HG03558 (cell line): ENCODE results near the gene CASP8AP2.
"Not testable (repeated sequence)": the region's sequence is repeated elsewhere in the genome, so short reads cannot be mapped to it uniquely, and the experiment has no call there.

Experiments
- ATAC-seq: cut with Tn5 transposase; IDR thresholded peaks from one replicate; pipeline ENCODE4 v1.9.1; 2021; ENCODE audit warnings: moderate number of reproducible peaks; ENCODE audit not compliant: unreplicated experiment; ENCODE audit errors: extremely low read depth

Gene CASP8AP2

GRCh38 chr6:89886378-89887120, 56.9 kb downstream of the CASP8AP2 start:
- no peak for ATAC-seq

- no peak for ATAC-seq
Observed at GRCh38 chr6:89887452-89888137, 57.9 kb downstream of the CASP8AP2 start.

- ATAC-seq = no peak
Observed at GRCh38 chr6:89888138-89888514, 58.4 kb downstream of the CASP8AP2 start.

- ATAC-seq = no peak
Observed at GRCh38 chr6:89888871-89889270, 59.2 kb downstream of the CASP8AP2 start.

- not testable (repeated sequence) for ATAC-seq
Observed at GRCh38 chr6:89890845-89891528, 61.3 kb downstream of the CASP8AP2 start.

- ATAC-seq = not testable (repeated sequence)
Observed at GRCh38 chr6:89892577-89892976, 62.9 kb downstream of the CASP8AP2 start.

GRCh38 chr6:89894169-89894568, 64.5 kb downstream of the CASP8AP2 start, which contains the start of gene GJA10:
GJA10 (plus strand) TSS chr6:89894469; CDS start chr6:89894469, 0 bp downstream.
- no peak for ATAC-seq

GRCh38 chr6:89895276-89895874, 65.7 kb downstream of the CASP8AP2 start:
- no peak for ATAC-seq

GRCh38 chr6:89910001-89910901, 80.6 kb downstream of the CASP8AP2 start:
- ATAC-seq = not testable (repeated sequence)

- ATAC-seq = no peak
Observed at GRCh38 chr6:89910902-89911240, 81.2 kb downstream of the CASP8AP2 start.

- no peak for ATAC-seq
Observed at GRCh38 chr6:89916136-89916920, 86.6 kb downstream of the CASP8AP2 start.

GRCh38 chr6:89917216-89917615, 87.5 kb downstream of the CASP8AP2 start:
- no peak for ATAC-seq

- ATAC-seq = no peak
Observed at GRCh38 chr6:89917801-89918366, 88.2 kb downstream of the CASP8AP2 start.
